Pancreas (tissue), 10 donors: Measurements from ENCODE around the gene PSORS1C1. TPM values are rescaled to one million over a fixed set of nuclear protein-coding genes. Genes with fewer than 3 reads are reported as not detected.
"Not testable (repeated sequence)": the region's sequence is repeated elsewhere in the genome, so short reads cannot be mapped to it uniquely, and the experiment has no call there.

ENCODE experiments used
- ATAC-seq, 4 donors: fragments of 200-7000 bp; cut with Tn5 transposase; one replicate each; pipeline versions ENCODE4 v1.8.0 to v1.9.1; 2020; ENCODE audit warnings: mild to moderate bottlenecking in 4 of 4, moderate library complexity in 4 of 4
- DNase-seq, 6 donors: peaks; one replicate each; pipeline ENCODE4 v3.0.0-alpha.2; 2020
- FAIRE-seq: peaks from 2 replicates; lab custom pipeline; 2012; peaks lifted over from hg19 to GRCh38; lab: Jason Lieb, UNC
- H3K27ac ChIP-seq, 4 donors: fragments of 200-600 bp; sonication (generic); 1 replicate in 3 of 4; 2 replicates in 1 of 4; pipeline versions ENCODE4 v1.5.0 to v1.8.0; 2020
- H3K27me3 ChIP-seq, 4 donors: fragments of 200-600 bp; one replicate each; pipeline ENCODE4 v1.8.0; 2021
- H3K36me3 ChIP-seq, 3 donors: fragments of 200-600 bp; sonication (generic) in 1 of 3; one replicate each; pipeline versions ENCODE4 v1.5.0 to v1.8.0; 2020 to 2021
- H3K4me1 ChIP-seq, 3 donors: fragments of 200-600 bp; one replicate each; pipeline ENCODE4 v1.8.0; 2021
- H3K4me3 ChIP-seq, 4 donors: fragments of 200-600 bp; sonication (generic) in 2 of 4; one replicate each; pipeline versions ENCODE4 v1.5.0 to v1.8.0; 2020 to 2021
- H3K9me3 ChIP-seq, 4 donors: fragments of 200-600 bp; one replicate each; pipeline ENCODE4 v1.8.0; 2021
- WGBS, 2 donors: extraction: QIAGEN DNeasy Blood & Tissue Kit; methylation state at CpG; one replicate each; pipeline ENCODE4 v1.1.7; 2013; 5-methylcytosine and 5-hydroxymethylcytosine counted together
- intact Hi-C, 3 donors: fragments of 100-400 bp; cut with DNase I; formaldehyde crosslinking; loops; one replicate each; pipeline versions ENCODE4 v1.11.1 to v1.14.2; 2022
- polyA plus RNA-seq, 2 donors: library from polyadenylated mRNA; stranded (reverse); fragments of 200-250 nt; gene quantifications; one replicate each; pipeline ENCODE4 v1.2.3, GENCODE V29; 2013
- total RNA-seq, 6 donors: library from RNA; stranded (reverse); fragmentation: NEBNext Ultra II Directional in 4 of 6; extraction: Animal tissue kit (Norgen Biotek cat#: 25700) in 4 of 6; gene quantifications; one replicate each; pipeline versions ENCODE4 v1.2.1 to v1.2.4, GENCODE V29; 2021 to 2023
- TF ChIP-seq, protein P1 (sequence below), 4 donors: fragments of 200-600 bp; sonication (generic) in 3 of 4; IDR thresholded peaks; one replicate each; pipeline versions ENCODE4 v1.5.0 to v1.8.0; 2021; ENCODE audit warnings: antibody characterized with exemption in 4 of 4
- donor health status: healthy with polysubstance abuse.
- donor health status: DM: no; HTN: no; CAD: no; lungs with moderate emphysema.
- donor health status: DM: no; HTN: no; CAD: no.
- donor health status: control.
- donor health status: control.
- donor health status: Bipolar disorder and iron deficiency.
- donor health status: DM: yes; HTN: yes; CAD: no.
- donor health status: DM: no; HTN: no; CAD: no.
- donor health status: DM: no; HTN: no; CAD: no.
- donor health status: DM: yes; HTN: yes; CAD: no.

Gene PSORS1C1
- total and polyA plus RNA-seq, 8 donors, result 0.06 to 1.9 (median 0.49) TPM

DNA sequence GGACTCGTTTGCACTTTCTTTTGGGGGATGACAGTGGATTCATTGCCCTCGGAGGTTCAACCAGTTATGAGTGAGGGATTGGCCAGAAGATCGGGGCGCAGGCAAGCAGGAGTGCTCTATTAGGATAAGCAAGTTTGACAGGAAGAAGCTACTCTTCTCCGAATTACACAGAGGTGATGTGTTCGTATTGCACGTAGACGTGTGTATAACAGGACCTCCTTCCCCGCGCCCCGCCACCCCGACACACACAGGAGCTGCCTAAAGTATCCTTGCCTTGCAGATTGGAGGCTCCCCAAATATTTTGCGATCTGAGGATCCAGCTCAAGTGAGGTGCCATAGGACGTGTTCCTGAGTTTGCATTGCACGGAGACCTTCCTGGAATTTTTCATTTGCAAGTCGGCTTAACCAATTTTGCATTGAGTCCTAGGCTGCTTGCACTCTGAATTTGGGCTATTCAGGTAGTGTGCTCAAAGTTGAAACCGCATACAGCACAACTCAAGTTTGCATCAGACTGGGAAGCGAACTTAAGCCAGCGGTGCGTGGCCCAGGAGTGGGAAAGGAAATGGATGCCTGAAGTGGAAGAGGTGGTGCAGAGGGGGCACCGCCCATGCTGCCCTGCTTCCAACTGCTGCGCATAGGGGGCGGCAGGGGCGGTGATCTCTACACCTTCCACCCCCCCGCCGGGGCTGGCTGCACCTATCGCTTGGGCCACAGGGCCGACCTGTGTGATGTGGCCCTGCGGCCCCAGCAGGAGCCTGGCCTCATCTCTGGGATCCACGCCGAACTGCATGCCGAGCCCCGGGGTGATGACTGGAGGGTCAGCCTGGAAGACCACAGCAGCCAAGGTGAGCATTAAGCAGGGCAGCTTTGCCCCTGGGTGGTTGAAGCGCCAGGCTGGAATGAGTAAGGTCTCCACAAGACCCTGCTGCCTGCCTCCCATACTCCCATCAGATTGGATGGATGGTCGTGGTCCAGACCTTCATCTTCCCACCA, 44.6 kb downstream of the PSORS1C1 start:
- TF ChIP-seq, protein P1, sequence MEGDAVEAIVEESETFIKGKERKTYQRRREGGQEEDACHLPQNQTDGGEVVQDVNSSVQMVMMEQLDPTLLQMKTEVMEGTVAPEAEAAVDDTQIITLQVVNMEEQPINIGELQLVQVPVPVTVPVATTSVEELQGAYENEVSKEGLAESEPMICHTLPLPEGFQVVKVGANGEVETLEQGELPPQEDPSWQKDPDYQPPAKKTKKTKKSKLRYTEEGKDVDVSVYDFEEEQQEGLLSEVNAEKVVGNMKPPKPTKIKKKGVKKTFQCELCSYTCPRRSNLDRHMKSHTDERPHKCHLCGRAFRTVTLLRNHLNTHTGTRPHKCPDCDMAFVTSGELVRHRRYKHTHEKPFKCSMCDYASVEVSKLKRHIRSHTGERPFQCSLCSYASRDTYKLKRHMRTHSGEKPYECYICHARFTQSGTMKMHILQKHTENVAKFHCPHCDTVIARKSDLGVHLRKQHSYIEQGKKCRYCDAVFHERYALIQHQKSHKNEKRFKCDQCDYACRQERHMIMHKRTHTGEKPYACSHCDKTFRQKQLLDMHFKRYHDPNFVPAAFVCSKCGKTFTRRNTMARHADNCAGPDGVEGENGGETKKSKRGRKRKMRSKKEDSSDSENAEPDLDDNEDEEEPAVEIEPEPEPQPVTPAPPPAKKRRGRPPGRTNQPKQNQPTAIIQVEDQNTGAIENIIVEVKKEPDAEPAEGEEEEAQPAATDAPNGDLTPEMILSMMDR (IDR thresholded peaks at IDR 0.05), result no peak
- no peaks in the 10 kb centered on the region for H3K36me3 ChIP-seq
- intact Hi-C loops, result no loop called here
- WGBS, 2 donors, result 31 to 37% methylated on average over 35 of the region's 35 CpGs
- DNase-seq (peak in 2 of 6 donors; percentile 55 to 73), ATAC-seq (no peak), FAIRE-seq (no peak)
- no peaks in the 10 kb centered on the region for H3K27me3 ChIP-seq
- peaks cover 0 to 9% (median 4%) of the 10 kb centered on the region in 3 donors for H3K4me1 ChIP-seq
- no peak overlapping the region for H3K27ac ChIP-seq
- H3K9me3 ChIP-seq, result no peaks in the 10 kb centered on the region
- H3K4me3 ChIP-seq, result peak overlapping the region; percentile 10 to 61 (median 48)

DNA sequence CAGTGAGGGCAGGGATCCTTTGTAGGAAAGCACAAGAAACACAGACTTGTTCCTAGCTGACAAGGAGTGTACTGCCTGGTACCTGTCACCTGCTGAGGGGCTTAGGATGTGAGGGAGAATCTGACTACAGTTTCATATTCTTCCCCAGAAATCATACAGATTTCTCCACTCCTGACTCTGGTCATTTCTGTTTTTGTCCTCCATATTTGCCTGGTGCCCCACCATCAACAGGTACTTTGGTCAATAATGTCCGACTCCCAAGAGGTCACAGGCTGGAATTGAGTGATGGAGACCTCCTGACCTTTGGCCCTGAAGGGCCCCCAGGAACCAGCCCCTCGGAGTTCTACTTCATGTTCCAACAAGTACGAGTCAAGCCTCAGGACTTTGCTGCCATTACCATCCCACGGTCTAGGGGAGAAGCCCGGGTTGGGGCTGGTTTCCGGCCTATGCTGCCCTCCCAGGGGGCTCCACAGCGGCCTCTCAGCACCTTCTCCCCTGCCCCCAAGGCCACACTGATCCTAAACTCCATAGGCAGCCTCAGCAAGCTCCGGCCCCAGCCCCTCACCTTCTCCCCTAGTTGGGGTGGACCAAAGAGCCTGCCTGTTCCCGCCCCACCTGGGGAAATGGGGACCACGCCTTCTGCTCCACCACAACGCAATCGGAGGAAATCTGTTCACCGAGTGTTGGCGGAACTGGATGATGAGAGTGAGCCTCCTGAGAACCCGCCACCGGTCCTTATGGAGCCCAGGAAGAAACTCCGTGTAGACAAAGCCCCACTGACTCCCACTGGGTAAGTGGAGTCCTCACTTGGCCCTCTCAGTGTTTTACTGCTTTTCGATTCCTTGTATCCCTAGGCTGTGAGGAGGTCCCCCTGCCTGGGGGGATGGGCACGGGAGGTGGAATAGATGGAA, 46.9 kb downstream of the PSORS1C1 start:
- Histone ChIP-seq H3K27me3 (no peaks in the 10 kb centered on the region), H3K4me3 (no peak overlapping the region), H3K27ac (no peak overlapping the region), H3K4me1 (peaks cover 0 to 9% (median 4%) of the 10 kb centered on the region in 3 donors), H3K36me3 (peaks cover 0 to 6% (median 0%) of the 10 kb centered on the region in 3 donors), H3K9me3 (no peaks in the 10 kb centered on the region)
- TF ChIP-seq, protein P1 (IDR thresholded peaks at IDR 0.05), result no peak
- DNase-seq (peak in 1 of 6 donors; percentile 64), FAIRE-seq (no peak), ATAC-seq (no peak)
- 91 to 94% methylated on average over 19 of the region's 19 CpGs for WGBS, 2 donors
- intact Hi-C loops, result no loop called here

- Histone ChIP-seq H3K9me3 (no peaks in the 10 kb centered on the region), H3K36me3 (peaks cover 0 to 6% (median 0%) of the 10 kb centered on the region in 3 donors), H3K4me1 (peaks cover 0 to 5% (median 4%) of the 10 kb centered on the region in 3 donors), H3K27ac (no peak overlapping the region), H3K4me3 (no peak overlapping the region), H3K27me3 (no peaks in the 10 kb centered on the region)
- FAIRE-seq (no peak), ATAC-seq (no peak), DNase-seq (peak in 1 of 6 donors; percentile 51)
- TF ChIP-seq, protein P1 (IDR thresholded peaks at IDR 0.05), result no peak
- intact Hi-C loops, result no loop called here
- WGBS, 2 donors, result 89 to 92% methylated on average over 13 of the region's 13 CpGs
These were observed 48.0 kb downstream of the PSORS1C1 start for GRCh38 chr6:31162463-31163165.

DNA sequence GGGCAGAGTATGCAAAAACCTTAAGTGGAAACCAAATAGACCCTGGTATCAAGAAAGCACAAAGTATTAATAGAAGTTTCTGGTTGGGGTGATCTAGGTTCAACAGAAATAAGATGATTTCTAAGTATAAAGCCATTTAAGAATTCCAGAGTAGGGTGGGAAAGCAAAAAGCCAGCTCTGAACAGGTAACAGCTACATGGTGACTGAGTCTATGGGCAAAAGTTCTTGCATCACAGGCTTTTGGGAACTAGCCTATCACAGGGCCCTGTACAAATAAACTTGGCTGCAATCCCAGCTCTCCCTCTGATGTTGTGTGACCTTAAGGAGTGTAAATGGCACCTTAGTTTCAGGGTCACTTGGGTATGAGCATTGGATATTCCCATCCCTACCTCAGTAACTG, 49.3 kb downstream of the PSORS1C1 start:
- intact Hi-C loops, result no loop called here
- DNase-seq (peak in 3 of 6 donors; percentile 53 to 73 (median 68)), FAIRE-seq (no peak), ATAC-seq (peak; percentile 65 to 95 (median 84))
- TF ChIP-seq, protein P1 (IDR thresholded peaks at IDR 0.05), result no peak
- Histone ChIP-seq H3K27ac (peak overlapping the region in 1 of 4 donors; percentile 11), H3K4me1 (peaks cover 0 to 4% (median 3%) of the 10 kb centered on the region in 3 donors), H3K36me3 (peaks cover 0 to 6% (median 0%) of the 10 kb centered on the region in 3 donors), H3K9me3 (no peaks in the 10 kb centered on the region), H3K27me3 (no peaks in the 10 kb centered on the region), H3K4me3 (no peak overlapping the region)

DNA sequence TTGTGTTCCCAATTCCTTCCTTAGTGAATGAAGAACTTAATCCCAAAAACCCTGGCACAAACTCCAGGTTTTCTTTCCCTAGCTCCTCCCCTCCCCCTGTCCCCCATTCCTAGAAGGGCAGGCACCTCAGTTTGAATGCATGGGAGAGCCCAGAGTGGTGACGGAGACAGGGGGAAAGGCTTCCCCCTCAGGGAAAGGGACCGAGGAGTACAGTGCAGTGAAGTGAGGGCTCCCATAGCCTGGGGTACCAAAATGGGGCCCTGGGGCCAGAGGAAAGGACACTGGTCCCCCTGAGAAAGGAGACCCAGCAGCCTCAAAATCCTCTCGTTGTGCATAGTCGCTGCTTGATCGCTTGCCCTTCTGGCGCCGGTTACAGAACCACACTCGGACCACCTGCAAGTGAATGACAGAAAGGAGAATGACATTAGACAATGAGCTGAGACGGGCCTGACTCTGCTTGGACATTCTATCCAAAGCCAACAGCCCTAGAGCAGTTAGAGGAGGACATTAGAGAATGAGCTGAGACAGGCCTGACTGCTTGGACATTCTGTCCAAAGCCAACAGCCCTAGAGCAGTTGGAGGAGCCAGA, 50.0 kb downstream of the PSORS1C1 start:
- H3K9me3 ChIP-seq, H3K27me3 ChIP-seq, ATAC-seq, H3K4me1 ChIP-seq, FAIRE-seq, intact Hi-C loops, H3K4me3 ChIP-seq, H3K36me3 ChIP-seq, H3K27ac ChIP-seq: not testable (repeated sequence)
- DNase-seq, result peak in 1 of 6 donors; percentile 1
- 96% methylated on average over 7 of the region's 9 CpGs for WGBS, 2 donors

- H3K4me1 ChIP-seq, H3K27ac ChIP-seq, H3K4me3 ChIP-seq, ATAC-seq, H3K36me3 ChIP-seq, H3K27me3 ChIP-seq, intact Hi-C loops, FAIRE-seq, H3K9me3 ChIP-seq: not testable (repeated sequence)
- DNase-seq, result peak in 1 of 6 donors; percentile 14
- WGBS, 2 donors, result 85 to 90% methylated on average over 17 of the region's 17 CpGs
These were observed 50.6 kb downstream of the PSORS1C1 start for GRCh38 chr6:31165064-31165832.
